NCI-H2081 treated with DMSO at 0.1 percent for 48 hours (cell line): ENCODE data around the gene BTBD2.

ENCODE experiments used
- DNase-seq: peaks from one replicate; lab custom pipeline; 2025; lab: John Stamatoyannopoulos, UW

The BTBD2 gene

DNA sequence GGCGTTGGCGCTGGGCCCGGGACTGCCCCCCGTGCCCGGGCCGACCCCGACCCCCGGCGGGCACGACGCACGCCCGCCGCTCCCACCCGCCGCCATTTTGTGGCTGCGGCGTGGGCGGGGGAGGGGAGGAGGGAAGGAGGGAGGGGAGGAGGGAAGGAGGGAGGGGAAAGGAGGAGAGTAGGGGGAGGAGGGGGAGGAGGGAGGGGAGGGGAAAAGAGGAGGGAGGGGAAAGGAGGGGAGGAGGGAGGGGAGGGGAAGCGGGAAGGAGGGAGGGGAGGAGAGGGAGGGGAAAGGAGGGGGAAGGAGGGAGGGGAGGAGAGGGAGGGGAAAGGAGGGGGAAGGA lies at the start of gene BTBD2:
Gene BTBD2, minus strand, starts transcription at position 107 of the 343 bp plus-strand sequence. Its CDS starts 11 bp downstream, at position 96.
- DNase-seq: no peak

DNA sequence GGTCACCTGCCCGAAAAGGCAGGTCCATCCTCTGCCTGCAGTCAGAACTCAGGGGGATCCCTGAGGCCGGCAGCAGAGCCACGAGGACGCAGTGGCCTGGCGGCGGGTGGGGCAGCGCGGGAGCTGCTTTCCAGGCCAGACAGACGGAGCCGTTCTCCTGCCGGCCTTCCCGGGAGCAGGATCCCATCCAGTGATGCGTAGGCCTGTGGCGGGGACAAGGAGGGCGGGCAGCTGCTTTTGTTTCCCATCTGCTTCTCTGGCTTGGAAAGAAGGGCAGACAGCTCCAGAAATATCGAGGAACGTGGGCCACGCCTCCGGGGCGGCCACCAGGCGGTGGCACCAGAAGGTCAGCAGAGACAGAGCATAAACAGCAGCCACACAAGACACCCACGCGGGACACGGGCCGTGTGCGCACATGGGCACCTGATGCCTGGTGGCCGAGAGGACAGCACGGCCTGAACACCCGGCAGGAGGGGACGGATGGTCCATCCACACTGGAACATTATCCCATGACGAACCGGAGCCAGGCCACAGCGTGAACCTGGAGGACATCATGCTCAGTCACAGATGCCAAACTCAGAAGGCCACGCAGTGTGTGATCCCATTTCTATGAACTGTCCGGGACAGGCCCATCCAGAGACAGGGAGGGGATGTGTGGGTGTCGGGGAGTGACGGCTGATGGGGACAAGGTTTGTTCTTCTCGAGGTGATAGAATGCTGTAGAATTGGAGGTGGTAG lies 49.4 kb upstream of the BTBD2 start:
- no peak for DNase-seq

DNA sequence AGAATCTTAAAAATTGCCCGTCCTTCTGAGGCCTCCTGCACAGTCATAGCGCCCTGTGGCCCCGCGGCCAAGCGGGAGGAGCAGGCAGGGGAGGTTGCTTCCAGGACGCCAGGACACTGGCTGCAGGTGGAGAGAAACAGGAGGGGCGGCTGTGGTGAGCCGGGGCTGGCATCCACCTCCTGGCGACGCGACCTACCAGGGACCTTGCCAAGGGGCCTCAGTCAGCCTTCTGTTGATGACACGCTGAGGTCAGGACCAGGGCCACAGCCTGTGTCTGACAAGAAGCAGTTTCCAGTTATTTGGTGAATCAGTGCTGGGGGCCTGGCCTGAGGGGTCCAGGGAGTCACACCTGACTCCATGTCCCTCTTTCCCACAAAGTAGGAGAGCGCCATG lies 48.9 kb upstream of the BTBD2 start:
- no peak for DNase-seq

DNA sequence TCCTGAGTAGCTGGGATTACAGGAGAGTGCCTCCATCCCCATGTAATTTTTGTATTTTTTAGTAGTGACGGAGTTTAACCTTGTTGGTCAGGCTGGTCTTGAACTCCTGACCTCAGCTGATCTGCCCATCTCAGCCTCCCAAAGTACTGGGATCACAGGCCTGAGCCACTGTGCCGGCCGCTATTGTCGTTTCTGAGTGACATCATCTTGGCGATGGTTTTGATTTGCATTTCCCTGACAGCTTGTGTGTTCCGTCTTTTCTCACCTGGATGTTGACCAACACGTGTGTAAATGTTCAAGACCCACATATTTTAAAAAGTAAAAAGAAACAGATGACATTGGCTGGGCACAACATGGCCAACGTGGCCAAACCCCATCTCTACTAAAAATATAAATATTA lies 48.3 kb upstream of the BTBD2 start:
- DNase-seq: no peak

DNA sequence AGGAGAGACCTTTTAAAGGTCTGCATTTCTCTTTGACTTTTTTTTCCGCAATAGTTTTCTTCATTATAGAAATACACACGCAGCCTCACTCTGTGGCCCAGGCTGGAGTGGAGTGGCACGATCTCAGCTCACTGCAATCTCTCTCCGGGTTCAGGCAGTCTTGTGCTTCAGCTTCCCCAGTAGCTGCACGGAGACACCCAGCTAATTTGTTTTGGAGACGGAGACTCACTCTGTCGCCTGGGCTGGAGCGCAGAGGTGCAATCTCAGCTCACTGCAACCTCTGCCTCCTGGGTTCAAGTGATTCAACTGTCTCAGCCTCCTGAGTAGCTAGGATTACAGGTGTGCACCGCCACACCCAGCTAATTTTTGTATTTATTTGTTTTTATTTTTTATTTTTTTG lies 47.3 kb upstream of the BTBD2 start:
- DNase-seq: no peak

DNA sequence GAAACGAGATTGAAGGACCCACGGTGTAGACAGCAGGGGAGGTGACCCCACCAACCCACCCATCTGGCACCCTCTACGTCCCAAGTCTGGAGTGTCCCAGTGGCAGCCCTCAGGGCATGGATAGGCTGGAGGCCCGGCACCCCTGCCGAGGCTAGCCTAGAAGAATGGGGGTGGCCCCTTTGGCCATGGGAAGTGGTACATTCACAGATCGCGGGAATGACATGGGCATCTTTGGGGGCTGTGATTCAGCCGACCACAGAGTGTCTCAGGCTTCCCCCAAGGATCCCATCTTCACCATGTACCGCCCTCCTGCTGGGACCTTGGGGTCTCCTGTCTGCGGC lies 46.8 kb upstream of the BTBD2 start:
- no peak for DNase-seq

DNA sequence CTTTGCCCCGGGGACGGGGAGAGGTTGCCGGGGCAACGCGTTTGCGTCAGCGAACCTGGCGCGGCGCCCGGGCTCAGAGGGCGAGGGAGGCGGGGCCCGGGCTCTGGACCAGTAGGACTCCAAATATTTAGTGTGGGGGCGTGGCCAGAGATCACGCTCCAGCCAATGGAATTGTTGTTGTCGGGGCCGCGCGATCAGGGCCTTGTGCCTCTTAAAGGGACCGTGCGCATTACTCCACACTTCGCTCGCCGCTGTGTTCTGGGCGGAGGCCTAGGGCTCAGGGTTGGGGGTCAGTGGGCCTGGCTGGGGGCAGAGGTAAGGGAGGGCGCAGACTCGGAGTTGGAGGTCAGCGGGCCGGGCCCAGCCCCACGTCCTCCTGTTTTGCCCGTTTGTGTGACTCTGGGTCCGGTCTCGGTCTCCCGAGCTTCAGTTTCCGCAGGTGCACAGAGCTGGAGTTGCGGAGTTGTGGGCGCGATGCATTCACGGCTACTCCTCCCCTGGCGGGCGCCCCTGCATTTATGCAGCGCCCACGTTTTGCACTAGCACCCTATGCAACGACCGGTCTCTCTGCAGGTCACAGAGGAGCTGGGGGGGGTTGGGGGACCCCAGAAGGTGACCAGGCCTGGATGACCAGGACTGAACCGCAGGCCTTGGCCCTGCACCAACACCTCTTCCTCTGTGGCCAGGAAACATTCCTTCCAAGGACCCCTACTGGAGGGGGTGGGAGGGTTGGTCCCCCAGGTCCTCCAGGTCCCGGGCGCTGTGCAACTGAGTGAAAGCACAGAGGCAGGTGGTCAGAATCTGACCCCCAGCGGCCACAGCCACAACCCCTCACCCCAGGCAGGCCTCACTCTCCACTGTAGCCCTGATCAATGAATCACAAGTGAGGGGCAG lies 46.2 kb upstream of the BTBD2 start:
- peak; percentile 95 for DNase-seq

DNA sequence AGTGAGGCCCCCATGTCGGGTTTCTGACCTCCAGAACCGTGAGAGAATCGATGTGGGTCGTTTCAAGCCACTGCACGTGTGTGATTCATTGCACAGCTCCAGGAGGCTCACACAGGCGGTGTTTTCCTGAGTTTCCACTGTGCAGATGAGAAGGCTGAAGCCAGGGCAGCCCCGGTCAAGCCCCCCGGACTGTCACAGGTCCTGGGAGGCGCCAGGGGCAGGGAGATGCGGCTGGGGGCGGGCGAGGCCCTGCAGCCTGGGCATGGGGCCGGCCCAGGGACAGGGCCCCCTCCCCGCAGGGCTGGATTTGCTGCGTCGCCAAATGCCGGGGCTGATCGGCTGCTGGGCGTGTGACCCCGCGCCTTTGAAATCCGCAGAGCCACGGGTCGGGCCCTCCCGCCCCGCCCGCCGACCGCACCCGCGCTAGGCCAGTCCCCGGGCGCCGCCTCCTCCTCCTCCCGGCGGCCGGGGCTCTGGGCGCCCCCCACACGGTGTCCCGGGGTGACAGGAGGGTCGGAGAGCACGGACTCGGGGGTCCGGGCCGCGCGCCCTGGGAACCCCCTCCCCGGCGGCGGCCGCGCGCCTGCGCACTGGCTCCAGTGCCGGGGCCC lies 45.5 kb upstream of the BTBD2 start:
- no peak for DNase-seq

DNA sequence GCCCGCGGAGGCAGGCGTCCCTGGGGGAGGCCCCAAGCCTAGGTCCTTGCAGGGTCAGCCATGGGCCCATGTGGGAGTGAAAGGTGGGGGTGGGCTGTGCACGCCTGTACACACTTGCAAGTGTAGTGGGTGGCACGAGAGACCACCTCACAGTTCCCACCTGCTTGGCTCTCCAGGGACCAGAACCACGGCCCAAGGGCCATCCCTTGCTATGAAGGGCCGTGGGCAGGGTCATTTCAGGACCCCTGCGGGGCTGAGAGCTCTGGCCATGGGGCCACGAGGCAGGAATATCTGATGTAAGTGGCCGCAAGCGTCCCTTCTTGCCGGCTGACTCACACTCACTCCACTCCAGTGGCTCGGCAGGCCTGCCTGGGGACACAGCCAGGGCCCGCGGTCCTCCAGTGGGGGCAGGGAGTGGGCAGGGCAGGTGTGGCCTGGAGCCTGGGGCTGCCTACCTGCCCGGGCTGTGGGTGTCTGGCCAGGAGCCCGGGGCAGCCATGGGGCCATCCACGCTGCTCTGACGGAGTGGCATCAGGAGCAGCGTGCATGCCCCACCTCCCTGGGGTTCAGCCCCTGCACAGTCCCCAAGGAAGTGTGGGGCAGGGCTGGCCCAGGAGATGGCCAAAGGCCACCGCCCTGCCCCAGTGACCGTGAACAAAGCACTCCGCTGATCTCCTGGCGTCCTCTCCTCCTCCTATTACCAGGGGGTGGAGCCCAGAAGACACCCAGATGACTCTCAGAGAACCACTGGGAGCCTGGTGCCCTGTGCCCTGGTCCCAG lies 44.1 kb upstream of the BTBD2 start:
- no peak for DNase-seq

DNA sequence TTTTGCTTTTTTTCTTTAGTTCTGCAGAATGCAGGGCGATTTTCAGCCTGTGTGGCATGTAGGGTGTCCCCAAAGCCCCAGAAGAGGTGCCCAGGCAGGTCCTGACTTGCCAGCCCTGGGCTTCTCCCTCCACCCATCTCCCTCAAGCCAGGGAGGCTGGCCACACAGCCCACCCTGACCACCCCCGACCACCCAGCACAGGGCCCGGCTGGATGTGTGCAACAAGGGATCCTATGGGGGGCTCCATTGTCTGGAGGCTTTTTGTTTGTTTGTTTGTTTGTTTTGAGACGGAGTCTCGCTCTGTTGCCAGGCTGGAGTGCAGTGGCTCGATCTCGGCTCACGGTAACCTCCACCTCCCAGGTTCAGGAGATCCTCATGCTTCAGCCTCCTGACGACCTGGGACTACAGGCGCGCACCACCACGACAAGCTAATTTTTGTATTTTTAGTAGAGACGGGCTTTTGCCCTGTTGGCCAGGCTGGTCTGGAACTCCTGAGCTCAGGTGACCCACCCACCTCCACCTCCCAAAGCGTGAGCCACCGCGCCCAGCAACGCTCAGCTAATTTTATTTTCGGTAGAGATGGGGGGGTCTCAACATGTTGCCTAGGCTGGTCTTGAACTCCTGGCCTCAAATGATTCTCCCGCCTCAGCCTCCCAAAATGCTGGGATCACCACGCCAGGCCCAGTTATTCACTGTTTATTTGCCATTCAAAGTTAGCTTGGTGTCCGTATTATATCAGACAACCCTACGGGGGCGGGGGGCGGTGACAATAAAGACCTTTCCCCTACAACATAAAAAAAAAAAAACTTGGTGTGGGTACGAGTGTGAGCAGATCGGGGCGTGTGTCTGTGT lies 43.3 kb upstream of the BTBD2 start:
- no peak for DNase-seq

DNA sequence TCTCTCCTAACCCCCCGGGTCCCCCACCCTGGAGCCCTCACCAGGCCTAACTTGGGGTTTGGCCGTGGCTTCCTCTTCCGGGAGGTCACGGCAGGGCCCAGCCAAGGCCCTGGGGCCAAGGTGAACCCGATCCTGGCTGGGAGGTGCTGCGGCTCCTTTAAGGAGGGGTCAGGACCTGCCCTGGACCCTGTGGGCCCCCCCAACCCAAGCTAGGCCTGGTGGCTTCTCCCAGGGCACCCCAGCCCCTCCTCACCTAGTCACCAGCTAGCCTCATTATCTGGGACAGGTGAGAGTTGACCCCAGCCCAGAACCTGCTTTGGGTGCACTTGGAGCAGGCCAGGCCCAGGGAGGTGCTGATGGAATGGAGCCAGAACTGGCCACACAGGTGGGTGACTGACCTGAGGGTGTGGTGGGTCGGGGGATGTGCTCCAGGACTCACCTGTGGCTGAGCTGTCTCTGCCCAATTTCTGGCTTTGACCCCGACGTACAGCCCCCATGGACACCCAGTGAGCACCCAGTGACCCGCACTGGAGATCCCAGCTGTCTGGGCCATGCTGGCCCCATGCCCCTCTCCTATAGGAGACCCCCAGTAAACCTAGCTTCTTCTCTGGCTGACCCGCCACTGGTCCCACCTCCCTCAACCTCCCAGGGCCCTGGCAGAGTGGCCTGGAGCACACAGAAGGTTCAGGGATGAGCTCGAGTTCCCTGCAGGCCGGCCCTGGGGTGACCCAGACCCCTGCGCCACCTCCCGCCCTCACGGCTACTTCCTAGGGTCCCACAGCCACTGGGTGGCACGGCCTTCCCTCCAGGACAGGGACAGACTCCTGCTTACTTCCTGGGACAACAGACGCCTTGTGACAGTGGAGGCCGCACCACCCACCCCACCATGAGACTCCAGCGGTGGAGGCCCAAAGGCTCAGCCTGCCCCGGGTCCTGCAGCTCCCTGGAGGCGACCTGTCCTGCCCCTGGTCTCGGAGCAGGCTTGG lies 42.3 kb upstream of the BTBD2 start:
- DNase-seq: no peak

DNA sequence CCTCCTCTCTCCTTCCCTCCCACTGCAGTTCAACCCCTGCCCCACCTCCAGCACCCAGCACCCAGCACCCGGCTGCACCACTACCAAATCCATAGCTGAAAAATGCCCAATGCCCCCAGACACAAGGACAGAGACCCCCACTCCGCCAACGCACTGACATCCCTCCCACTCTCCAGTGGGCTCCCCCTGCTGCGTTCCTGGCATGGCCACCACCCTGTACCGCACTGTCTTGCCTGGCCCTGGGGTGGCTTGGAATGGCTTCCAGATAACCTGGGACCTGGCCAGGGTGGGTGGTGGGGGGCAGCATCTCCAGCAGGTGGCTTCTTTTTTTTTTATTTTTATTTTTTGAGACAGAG lies 41.3 kb upstream of the BTBD2 start:
- no peak for DNase-seq

DNA sequence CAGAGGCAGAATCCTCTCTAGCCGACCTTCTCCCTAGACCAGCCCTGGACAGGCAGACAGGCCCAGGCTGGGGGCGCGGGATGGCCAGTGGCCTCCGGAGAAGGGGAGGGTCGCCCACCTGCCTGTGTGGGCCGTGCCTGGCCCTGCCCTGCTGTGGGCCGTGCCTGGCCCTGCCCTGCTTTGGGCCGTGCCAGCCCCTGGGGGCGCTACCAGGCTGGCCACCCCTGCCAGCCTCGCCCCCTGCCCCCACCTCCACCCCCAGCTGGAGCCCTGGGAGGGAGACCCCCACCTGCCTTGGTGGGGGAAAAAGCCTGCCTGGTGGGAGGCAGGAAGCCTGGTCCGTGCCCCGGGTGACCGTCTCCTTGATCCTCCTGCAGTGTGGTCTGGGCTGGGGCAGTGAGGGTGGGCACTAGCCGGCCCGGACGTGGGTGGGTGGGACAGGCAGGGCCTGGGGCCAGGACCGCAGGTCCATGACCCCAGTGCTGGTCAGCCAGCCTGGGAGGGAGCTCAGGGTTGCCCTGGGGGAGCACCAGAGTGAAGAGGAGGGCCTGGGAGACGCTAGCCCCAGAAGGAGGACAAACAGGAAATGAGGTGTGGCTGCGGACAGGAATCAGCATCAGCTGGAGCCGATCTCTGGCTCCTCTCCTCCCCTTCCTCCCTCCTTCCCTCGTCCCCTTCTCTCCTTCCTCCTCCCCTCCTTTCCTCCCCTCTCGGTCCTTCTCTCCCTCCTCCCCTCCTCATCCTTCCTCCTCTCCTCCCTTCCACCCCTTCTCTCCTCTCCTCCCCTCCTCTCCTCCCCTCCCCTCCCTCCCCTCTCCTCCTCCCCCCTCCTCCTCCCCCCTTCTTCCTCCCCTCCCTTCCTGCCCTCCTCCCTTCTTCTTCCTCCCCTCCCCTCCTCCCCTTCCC lies 40.7 kb upstream of the BTBD2 start:
- DNase-seq: no peak

DNA sequence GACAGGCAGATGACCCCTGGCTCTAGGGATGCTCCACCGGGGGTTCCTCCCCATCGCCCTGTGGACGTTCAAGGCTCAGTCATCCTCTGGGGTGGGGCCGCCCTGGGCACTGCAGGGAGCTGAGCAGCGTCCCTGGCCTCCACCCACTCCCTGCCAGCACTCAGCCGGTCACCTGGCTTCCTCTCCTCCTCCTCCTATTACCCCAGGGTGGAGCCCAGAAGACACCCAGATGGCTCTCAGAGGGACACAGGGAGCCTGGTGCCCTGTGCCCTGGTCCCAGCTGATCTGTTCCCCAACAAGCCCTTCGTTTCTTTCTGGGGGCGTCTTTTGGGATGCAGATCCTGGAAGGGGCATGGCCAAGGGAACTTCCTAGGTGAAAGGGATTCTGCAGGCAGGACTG lies 39.2 kb upstream of the BTBD2 start:
- DNase-seq: no peak

DNA sequence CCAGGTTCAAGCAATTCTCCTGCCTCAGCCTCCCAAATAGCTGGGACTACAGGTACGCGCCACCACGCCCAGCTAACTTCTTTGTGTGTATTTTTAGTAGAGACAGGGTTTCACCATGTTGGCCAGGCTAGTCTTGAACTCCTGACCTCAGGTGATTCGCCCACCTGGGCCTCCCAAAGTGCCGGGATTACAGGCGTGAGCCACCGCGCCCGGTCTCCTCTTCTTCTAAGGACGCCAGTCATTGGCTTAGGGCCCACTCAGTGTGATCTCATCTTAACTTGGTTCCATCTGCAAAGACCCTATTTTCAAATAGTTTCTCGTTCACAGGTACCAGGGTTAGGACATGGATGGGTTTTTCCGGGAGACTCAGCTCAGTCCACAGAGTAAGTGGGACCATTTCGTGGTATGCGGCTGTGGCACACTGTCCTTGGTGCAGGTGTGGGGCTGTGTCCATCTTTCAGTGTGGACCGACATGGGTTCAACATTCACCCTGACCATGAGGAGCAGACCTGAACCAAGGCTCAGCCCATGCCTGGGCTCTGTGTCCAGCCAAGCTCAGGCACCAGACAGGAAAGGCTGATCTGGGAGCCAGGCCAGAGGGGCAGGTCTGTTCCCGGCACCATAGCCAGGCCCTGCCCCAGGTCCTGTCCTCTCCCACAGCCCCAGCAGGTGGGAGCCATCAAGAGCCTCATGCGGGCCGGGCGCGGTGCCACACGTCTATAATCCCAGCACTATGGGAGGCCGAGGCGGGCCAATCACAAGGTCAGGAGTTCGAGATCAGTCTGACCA lies 38.3 kb upstream of the BTBD2 start:
- no peak for DNase-seq

DNA sequence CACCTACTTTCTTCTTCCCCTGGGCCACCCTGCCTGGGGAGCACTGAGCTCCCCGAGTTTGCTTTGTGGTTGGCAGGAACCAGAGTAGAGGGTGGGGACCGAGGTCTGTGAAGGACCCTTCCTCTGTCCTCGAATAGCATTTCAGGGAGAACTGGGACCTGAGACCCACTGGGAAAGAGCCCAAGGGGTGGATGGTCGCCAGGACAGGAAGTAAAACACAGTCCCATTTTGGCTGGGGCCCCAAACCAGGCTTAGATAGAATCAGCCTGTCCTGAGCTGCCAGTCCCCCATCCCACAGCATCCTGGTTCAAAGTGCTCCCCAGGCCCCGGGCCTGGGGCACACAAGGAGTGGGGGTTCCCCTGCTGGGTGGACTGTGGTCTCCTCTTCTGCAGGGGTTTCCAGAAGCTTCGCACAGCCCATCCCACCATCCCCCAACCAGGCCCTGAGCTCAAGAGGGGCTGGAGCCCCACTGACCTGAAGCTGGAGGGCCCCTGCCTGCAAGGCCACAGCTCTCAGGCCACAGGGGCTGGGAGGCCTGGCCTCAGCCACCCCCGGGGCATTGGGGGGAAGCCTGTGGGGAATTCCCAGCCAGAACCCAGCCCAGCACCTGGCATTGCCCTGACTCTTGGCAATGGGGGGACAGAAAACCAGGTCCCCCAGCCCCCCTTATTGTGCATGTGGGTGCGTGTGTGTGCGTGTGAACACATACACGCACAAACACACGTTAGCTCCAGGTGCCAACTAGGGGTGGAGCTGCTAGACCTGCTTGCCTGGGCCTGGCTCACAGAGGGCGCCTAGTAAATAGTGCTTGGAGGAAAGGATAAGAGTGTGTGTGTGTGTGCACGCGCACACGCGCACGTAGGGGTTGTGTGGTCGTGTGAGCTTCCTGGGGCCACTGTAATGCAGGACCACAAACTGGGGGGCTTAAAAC lies 36.5 kb upstream of the BTBD2 start:
- no peak for DNase-seq
